ENCODE measurements around the gene MFRP.

DNA sequence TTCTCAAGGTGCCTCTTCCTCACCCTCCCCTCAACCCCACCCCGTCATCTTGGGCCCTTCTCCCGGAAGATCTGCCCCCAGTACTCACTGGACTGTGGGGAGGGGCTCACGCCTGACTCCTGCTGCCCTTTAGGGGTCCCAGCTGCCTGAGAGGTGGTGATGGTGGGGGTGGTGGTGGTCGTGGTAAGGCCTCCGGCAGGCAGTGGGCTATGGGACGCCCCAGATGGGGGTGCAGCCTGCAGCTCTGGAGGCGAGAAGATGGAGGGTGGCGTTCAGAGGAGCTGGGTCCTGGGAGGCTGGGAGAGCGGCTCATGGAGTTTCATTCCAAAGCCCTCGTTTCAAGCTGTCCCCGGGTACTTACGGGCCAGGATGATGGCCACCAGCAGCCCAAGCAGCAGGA lies 820 bp downstream of the MFRP start:
- TF ChIP-seq BCL11A (tag by site-specific recombination; IDR thresholded peaks at IDR 0.05; ENCODE audit: low read depth) (no peak), ZNF16 (tag by site-specific recombination; IDR thresholded peaks at IDR 0.05; ENCODE audit: low read depth) (no peak), ZNF121 (tag by site-specific recombination; IDR thresholded peaks at IDR 0.05) (no peak), ZNF544 (tag by site-specific recombination; IDR thresholded peaks at IDR 0.05) (no peak), GLI4 (tag by site-specific recombination; IDR thresholded peaks at IDR 0.05) (no peak), ZNF184 (tag by site-specific recombination; IDR thresholded peaks at IDR 0.05) (no peak), ZBTB17 (tag by site-specific recombination; IDR thresholded peaks at IDR 0.05) (no peak)
- TF ChIP-seq, protein P1, sequence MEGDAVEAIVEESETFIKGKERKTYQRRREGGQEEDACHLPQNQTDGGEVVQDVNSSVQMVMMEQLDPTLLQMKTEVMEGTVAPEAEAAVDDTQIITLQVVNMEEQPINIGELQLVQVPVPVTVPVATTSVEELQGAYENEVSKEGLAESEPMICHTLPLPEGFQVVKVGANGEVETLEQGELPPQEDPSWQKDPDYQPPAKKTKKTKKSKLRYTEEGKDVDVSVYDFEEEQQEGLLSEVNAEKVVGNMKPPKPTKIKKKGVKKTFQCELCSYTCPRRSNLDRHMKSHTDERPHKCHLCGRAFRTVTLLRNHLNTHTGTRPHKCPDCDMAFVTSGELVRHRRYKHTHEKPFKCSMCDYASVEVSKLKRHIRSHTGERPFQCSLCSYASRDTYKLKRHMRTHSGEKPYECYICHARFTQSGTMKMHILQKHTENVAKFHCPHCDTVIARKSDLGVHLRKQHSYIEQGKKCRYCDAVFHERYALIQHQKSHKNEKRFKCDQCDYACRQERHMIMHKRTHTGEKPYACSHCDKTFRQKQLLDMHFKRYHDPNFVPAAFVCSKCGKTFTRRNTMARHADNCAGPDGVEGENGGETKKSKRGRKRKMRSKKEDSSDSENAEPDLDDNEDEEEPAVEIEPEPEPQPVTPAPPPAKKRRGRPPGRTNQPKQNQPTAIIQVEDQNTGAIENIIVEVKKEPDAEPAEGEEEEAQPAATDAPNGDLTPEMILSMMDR (tag by site-specific recombination; IDR thresholded peaks at IDR 0.05), result no peak
- TF ChIP-seq, protein P2, sequence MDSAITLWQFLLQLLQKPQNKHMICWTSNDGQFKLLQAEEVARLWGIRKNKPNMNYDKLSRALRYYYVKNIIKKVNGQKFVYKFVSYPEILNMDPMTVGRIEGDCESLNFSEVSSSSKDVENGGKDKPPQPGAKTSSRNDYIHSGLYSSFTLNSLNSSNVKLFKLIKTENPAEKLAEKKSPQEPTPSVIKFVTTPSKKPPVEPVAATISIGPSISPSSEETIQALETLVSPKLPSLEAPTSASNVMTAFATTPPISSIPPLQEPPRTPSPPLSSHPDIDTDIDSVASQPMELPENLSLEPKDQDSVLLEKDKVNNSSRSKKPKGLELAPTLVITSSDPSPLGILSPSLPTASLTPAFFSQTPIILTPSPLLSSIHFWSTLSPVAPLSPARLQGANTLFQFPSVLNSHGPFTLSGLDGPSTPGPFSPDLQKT (IDR thresholded peaks at IDR 0.05; ENCODE audit: borderline replicate concordance, low read depth, low read length), result no peak
- TF ChIP-seq, protein P3, sequence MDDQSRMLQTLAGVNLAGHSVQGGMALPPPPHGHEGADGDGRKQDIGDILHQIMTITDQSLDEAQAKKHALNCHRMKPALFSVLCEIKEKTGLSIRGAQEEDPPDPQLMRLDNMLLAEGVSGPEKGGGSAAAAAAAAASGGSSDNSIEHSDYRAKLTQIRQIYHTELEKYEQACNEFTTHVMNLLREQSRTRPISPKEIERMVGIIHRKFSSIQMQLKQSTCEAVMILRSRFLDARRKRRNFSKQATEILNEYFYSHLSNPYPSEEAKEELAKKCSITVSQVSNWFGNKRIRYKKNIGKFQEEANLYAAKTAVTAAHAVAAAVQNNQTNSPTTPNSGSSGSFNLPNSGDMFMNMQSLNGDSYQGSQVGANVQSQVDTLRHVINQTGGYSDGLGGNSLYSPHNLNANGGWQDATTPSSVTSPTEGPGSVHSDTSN (CRISPR knock-in tag; IDR thresholded peaks at IDR 0.05), result no peak
- TF ChIP-seq, protein P4, sequence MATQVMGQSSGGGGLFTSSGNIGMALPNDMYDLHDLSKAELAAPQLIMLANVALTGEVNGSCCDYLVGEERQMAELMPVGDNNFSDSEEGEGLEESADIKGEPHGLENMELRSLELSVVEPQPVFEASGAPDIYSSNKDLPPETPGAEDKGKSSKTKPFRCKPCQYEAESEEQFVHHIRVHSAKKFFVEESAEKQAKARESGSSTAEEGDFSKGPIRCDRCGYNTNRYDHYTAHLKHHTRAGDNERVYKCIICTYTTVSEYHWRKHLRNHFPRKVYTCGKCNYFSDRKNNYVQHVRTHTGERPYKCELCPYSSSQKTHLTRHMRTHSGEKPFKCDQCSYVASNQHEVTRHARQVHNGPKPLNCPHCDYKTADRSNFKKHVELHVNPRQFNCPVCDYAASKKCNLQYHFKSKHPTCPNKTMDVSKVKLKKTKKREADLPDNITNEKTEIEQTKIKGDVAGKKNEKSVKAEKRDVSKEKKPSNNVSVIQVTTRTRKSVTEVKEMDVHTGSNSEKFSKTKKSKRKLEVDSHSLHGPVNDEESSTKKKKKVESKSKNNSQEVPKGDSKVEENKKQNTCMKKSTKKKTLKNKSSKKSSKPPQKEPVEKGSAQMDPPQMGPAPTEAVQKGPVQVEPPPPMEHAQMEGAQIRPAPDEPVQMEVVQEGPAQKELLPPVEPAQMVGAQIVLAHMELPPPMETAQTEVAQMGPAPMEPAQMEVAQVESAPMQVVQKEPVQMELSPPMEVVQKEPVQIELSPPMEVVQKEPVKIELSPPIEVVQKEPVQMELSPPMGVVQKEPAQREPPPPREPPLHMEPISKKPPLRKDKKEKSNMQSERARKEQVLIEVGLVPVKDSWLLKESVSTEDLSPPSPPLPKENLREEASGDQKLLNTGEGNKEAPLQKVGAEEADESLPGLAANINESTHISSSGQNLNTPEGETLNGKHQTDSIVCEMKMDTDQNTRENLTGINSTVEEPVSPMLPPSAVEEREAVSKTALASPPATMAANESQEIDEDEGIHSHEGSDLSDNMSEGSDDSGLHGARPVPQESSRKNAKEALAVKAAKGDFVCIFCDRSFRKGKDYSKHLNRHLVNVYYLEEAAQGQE (tag by site-specific recombination; IDR thresholded peaks at IDR 0.05), result no peak
- TF ChIP-seq, protein P5, sequence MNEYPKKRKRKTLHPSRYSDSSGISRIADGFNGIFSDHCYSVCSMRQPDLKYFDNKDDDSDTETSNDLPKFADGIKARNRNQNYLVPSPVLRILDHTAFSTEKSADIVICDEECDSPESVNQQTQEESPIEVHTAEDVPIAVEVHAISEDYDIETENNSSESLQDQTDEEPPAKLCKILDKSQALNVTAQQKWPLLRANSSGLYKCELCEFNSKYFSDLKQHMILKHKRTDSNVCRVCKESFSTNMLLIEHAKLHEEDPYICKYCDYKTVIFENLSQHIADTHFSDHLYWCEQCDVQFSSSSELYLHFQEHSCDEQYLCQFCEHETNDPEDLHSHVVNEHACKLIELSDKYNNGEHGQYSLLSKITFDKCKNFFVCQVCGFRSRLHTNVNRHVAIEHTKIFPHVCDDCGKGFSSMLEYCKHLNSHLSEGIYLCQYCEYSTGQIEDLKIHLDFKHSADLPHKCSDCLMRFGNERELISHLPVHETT (tag by site-specific recombination; IDR thresholded peaks at IDR 0.05), result no peak
- TF ChIP-seq, protein P6, sequence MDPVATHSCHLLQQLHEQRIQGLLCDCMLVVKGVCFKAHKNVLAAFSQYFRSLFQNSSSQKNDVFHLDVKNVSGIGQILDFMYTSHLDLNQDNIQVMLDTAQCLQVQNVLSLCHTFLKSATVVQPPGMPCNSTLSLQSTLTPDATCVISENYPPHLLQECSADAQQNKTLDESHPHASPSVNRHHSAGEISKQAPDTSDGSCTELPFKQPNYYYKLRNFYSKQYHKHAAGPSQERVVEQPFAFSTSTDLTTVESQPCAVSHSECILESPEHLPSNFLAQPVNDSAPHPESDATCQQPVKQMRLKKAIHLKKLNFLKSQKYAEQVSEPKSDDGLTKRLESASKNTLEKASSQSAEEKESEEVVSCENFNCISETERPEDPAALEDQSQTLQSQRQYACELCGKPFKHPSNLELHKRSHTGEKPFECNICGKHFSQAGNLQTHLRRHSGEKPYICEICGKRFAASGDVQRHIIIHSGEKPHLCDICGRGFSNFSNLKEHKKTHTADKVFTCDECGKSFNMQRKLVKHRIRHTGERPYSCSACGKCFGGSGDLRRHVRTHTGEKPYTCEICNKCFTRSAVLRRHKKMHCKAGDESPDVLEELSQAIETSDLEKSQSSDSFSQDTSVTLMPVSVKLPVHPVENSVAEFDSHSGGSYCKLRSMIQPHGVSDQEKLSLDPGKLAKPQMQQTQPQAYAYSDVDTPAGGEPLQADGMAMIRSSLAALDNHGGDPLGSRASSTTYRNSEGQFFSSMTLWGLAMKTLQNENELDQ (tag by site-specific recombination; IDR thresholded peaks at IDR 0.05; ENCODE audit: low read depth), result no peak
- TF ChIP-seq, protein P7, sequence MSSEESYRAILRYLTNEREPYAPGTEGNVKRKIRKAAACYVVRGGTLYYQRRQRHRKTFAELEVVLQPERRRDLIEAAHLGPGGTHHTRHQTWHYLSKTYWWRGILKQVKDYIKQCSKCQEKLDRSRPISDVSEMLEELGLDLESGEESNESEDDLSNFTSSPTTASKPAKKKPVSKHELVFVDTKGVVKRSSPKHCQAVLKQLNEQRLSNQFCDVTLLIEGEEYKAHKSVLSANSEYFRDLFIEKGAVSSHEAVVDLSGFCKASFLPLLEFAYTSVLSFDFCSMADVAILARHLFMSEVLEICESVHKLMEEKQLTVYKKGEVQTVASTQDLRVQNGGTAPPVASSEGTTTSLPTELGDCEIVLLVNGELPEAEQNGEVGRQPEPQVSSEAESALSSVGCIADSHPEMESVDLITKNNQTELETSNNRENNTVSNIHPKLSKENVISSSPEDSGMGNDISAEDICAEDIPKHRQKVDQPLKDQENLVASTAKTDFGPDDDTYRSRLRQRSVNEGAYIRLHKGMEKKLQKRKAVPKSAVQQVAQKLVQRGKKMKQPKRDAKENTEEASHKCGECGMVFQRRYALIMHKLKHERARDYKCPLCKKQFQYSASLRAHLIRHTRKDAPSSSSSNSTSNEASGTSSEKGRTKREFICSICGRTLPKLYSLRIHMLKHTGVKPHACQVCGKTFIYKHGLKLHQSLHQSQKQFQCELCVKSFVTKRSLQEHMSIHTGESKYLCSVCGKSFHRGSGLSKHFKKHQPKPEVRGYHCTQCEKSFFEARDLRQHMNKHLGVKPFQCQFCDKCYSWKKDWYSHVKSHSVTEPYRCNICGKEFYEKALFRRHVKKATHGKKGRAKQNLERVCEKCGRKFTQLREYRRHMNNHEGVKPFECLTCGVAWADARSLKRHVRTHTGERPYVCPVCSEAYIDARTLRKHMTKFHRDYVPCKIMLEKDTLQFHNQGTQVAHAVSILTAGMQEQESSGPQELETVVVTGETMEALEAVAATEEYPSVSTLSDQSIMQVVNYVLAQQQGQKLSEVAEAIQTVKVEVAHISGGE (tag by site-specific recombination; conservative IDR thresholded peaks at IDR 0.05; ENCODE audit: low read depth), result no peak

Data from HEK293 (cell line).